G401 (cell line): ENCODE measurements around the gene POTEG. TPM values are rescaled to one million over a fixed set of nuclear protein-coding genes. Genes with fewer than 3 reads are reported as not detected.
"Not testable (repeated sequence)": the region's sequence is repeated elsewhere in the genome, so short reads cannot be mapped to it uniquely, and the experiment has no call there.

Experiments
- DNase-seq: peaks from one replicate; pipeline ENCODE4 v3.0.0-alpha.2; 2015; ENCODE audit warnings: low spot score
- in situ Hi-C: cut with HindIII; loops from 2 replicates; pipeline ENCODE4 v1.10.0; 2016; ENCODE audit warnings: low sequenced_read_pairs, mixed read lengths
- total RNA-seq: library from RNA; depleted of rRNA; stranded (reverse); fragments of >200 nt; shearing (Covaris generic); gene quantifications from 2 replicates; pipeline ENCODE4 v1.2.3, GENCODE V29; 2014

The POTEG gene
- total RNA-seq, 1 experiment from 2014 or later = not detected

DNA sequence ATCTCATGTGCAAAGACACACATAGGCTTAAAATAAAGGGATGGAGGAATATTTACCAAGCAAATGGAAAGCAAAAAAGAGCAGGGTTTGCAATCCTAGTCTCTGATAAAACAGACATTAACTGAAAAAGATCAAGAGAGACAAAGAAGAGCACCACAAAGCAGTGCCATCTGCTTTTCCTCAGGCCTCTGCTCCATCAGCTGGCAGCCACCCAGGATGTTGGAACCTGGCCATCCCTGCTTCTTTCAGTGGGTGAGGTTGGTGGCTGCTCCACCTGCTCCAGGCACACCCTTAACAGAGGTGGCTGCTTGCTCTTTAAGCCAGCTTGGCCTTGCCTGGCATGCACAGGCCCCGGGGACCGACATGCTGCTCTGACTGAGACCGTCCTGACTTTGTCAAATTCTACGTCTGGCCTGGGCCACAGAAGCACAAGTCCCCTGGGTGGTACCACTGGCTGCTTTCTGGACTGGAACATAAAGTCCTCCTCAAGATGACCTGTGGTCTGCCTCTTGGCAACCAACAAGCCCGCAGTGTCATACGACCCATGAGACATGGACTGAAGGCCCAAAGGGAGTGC is 51.0 kb downstream of the POTEG start:
- in situ Hi-C loops, DNase-seq: not testable (repeated sequence)

- in situ Hi-C loops, DNase-seq: not testable (repeated sequence)
These were observed 54.0 kb downstream of the POTEG start for GRCh38 chr14:19380137-19380536.

DNA sequence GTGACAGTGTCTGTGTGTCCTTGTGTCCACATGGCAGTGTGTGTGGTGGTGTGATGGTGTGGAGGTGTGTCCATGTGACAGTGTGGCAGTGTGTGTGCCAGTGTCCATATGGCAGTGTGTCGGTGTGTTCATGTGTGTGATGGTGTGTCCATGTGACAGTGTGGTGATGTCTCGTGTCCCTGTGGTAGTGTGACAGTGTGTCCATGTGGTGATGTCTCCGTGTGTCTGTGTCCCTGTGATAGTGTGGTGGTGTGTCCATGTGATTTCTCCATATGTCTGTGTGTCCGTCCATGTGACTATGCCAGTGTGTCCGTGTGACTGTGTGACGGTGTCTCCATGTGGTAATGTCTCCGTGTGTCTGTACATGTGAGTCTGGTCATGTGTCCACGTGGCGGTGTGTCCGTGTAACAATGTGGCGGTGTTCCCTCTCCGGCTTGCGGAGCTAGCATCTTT is 59.7 kb downstream of the POTEG start:
- in situ Hi-C loops = not testable (repeated sequence)

GRCh38 chr14:19372813-19373500 is 61.2 kb downstream of the POTEG start:
- DNase-seq, in situ Hi-C loops: not testable (repeated sequence)

More for the DNA sequence above, 59.7 kb downstream of the POTEG start:
- DNase-seq = not testable (repeated sequence)

GRCh38 chr14:19371767-19372166 is 62.4 kb downstream of the POTEG start:
- in situ Hi-C loops, DNase-seq: not testable (repeated sequence)

- in situ Hi-C loops, DNase-seq: not testable (repeated sequence)
These were observed 71.3 kb downstream of the POTEG start for GRCh38 chr14:19362803-19363202.

DNA sequence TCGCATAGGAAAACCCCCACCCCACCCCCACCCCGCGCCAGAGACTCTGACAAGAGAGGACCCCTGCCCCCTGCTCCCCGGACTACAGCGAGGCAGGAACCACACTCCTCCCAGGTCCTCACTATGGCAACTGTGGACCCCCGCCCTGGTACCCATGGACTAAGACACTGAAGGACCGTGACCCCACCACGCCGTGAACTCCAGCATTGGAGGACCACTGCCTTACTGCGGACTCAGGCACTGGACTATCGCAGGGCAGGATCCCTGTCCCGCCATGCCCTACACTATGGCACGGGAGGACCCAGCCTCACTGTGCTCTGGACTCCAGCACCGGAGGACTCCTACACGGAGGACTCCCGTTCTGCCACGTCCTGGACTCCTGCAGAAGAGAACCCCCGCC is 71.8 kb downstream of the POTEG start:
- in situ Hi-C loops, DNase-seq: not testable (repeated sequence)

- in situ Hi-C loops, DNase-seq: not testable (repeated sequence)
These were observed 72.4 kb downstream of the POTEG start for GRCh38 chr14:19361636-19362253.

DNA sequence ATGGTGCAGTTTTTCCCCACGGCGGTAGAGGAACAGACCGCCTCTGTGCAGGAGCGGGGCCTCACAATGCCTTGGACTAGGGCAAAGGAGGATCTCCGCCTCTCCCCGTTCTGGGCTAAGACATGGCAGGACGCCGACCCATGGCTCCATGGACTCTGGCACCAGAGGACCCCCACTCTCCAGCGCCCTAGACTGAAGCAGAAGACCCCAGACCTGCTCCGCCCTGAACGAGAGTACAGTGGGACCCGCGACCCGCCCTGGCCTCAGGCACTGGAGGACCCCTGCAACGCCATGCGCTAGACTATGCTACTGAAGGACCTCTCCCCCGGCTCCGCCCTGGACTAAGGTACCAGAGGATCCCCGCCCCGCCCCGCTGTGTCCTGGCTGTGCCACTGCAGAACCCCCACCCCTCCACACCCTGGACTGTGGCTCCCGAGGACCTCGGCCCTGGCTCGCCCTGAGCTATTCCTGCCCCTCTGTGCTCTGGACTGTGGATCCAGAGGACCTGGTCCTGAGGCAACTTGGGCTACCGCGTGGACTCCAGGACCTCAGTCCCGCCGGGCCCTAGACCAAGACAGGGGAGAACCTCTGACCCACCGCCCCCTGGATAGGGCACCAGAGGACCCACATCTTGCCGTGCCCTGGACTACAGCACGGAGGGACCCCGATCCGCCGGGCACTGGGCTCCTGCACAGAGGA is 73.1 kb downstream of the POTEG start:
- DNase-seq, in situ Hi-C loops: not testable (repeated sequence)
